Measurements from ENCODE around the gene EDN2.

Gene EDN2

DNA sequence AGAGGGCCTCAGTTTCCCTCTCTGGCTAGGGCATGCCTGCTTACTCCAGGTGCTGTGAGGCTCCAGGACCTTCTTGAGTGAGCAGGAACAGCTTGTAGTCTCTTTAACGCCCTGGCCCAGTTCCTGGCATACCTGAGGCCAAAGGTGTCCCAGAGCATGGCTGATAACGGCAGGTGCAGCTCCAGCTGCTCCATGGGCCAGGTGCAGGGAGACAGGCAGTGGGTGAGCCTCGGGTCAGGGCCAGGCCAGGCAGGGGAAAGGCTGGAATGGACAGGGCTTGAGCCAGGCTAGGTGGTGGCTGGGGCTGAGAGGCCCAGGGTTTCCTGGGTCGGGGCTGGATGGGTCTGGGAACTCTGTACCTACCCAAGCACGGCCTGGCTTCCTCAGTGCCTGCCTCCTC, 18.3 kb downstream of the EDN2 start:
- POLR2A ChIA-PET, result no interaction called here

DNA sequence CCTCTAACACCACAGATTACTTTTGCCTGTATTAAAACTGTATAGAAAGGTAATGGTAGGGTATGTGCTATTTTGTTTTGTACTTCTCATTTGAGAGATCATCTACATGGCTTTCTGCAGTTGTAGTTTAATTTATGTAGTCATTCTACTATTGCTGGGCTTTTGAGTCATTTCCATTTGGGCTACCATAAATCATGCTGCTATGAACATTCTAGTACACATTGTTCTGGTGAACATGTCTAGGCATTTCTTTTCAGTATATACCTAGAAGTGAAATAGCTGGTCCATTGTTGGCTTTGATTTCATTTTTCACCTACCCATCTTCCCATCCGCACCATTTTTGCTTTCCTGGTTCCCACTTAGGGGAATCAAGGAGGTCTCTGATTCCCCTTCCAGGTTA, 18.7 kb downstream of the EDN2 start:
- TF ChIP-seq, protein P1, sequence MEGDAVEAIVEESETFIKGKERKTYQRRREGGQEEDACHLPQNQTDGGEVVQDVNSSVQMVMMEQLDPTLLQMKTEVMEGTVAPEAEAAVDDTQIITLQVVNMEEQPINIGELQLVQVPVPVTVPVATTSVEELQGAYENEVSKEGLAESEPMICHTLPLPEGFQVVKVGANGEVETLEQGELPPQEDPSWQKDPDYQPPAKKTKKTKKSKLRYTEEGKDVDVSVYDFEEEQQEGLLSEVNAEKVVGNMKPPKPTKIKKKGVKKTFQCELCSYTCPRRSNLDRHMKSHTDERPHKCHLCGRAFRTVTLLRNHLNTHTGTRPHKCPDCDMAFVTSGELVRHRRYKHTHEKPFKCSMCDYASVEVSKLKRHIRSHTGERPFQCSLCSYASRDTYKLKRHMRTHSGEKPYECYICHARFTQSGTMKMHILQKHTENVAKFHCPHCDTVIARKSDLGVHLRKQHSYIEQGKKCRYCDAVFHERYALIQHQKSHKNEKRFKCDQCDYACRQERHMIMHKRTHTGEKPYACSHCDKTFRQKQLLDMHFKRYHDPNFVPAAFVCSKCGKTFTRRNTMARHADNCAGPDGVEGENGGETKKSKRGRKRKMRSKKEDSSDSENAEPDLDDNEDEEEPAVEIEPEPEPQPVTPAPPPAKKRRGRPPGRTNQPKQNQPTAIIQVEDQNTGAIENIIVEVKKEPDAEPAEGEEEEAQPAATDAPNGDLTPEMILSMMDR (IDR thresholded peaks at IDR 0.05; ENCODE audit: control extremely low read depth, extremely low read depth, low read depth, missing control alignments), result no peak
- ChIA-PET CTCF (interaction anchor here (1.3 to 1.9 kb wide), 3 partner anchors 10 to 33 kb away, joined by 3 to 6 read pairs (median 5); no protein-coding TSS in a partner anchor), POLR2A (no interaction called here)
- DNase-seq (ENCODE audit: extremely low spot score), result no peak

More for the DNA sequence above, 18.3 kb downstream of the EDN2 start:
- no peak for DNase-seq (ENCODE audit: extremely low spot score)
- CTCF ChIA-PET, result interaction anchor here (1.7 to 1.9 kb wide), 2 partner anchors 26 to 33 kb away, joined by 5 to 6 read pairs; no protein-coding TSS in a partner anchor
- TF ChIP-seq, protein P1 (IDR thresholded peaks at IDR 0.05; ENCODE audit: control extremely low read depth, extremely low read depth, low read depth, missing control alignments), result no peak

DNA sequence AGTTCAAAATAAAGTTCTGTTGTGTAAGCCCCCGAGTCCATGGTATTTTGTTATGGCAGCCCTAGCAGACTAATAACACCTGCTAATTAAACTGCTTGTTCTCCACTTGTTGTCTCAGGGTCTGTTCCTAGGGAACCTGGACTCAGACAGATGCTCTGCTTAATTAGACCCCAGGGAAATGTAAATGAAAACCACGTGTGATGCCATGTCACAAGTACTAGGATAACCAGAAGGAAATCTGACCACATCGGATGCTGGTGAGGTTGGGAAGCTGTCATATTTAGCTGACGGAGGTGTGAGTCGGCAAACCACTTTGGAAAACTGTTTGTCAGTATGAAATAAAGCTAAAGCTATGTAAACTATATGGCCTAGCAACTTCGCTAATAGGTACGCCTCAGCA, 19.6 kb downstream of the EDN2 start:
- TF ChIP-seq, protein P1 (IDR thresholded peaks at IDR 0.05; ENCODE audit: control extremely low read depth, extremely low read depth, low read depth, missing control alignments), result no peak
- no peak for DNase-seq (ENCODE audit: extremely low spot score)
- POLR2A ChIA-PET, result no interaction called here
- CTCF ChIA-PET, result interaction anchor here (1.3 kb wide), 1 partner anchor 9 kb away, joined by 3 read pairs; no protein-coding TSS in a partner anchor

DNA sequence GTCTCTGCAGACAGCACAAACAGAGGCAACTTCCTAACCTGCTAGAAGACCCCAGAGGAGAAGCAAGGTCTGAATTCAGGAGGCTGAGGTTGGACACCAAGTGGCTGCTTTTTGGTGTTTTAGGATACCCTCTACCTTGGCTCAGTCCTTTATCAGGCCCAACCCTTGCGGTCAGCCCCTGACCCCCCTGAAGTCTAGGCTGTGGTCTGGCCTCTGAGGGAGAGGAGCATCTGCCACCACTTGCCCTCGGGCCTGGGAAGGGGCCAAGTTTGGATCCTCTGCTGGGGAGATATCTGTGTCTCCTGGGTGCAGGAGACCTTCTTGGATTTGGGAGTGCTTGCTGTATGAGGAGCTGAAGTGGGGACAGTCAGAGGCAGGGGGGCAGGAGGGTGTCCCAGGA, 21.0 kb downstream of the EDN2 start:
- TF ChIP-seq, protein P1 (IDR thresholded peaks at IDR 0.05; ENCODE audit: control extremely low read depth, extremely low read depth, low read depth, missing control alignments), result no peak
- ChIA-PET POLR2A (no interaction called here), CTCF (interaction anchor here (0.9 kb wide), 1 partner anchor 151 kb away, joined by 3 read pairs; no protein-coding TSS in a partner anchor)
- no peak for DNase-seq (ENCODE audit: extremely low spot score)

DNA sequence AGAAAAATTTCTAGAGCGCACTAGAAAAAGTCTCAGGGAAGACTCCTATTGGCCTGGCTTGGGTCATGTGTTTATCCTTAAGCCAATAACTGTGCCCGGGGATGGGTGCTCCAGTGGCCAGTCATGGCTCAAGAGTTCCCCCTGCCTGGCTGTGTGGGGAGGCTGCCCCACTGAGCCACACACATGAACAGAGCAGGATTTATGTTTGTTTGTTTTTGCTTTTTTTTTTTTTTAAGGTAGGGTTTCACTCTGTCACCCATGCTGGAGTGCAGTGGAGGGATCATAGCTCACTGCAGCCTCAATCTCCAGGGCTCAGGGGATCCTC, 21.8 kb downstream of the EDN2 start:
- CTCF ChIA-PET, result no interaction called here
- TF ChIP-seq, protein P1 (IDR thresholded peaks at IDR 0.05; ENCODE audit: control extremely low read depth, extremely low read depth, low read depth, missing control alignments), result no peak
- no peak for DNase-seq (ENCODE audit: extremely low spot score)
- POLR2A ChIA-PET, result no interaction called here

DNA sequence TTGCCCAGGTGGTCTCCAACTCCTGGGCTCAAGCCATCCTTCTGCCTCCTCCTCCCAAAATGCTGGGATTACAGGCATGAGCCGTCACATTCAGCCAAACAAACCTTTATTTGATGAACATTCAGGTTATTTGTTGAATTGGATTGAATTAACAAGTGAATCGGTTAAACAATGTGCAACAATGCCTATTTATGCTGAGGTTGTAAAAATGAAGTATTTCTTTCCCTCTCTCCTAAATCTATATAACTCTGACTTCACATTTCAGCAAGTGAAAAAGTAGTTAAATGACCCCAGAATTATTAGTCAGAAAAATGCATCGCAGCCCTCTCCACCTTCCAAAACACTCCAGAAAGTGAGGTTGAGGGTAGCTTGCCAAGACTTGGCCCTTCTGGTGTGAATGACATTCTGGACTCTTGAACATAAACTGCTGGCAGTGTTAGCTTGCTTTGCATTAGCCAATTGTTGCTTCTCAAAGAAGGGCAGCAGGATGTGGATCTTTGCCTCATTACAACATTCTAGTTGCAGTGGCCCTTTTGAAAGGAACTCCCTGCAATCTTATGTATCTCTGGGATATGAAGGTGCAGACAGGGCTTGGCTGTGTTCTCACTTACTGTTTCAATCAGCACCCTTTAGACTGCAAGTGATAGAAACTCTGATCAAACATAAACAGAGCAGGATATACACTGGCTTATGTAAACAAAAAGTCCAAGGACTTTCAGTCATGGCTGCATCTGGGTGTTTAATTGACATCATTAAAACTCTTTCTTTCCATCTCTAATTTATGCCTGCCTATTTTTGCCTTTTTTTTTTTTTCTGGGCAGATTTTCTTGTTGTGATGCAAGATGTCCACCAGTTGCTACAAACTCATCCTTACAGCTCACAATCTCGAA, 22.4 kb downstream of the EDN2 start:
- ChIA-PET POLR2A (no interaction called here), CTCF (interaction anchor here (1.3 kb wide), 1 partner anchor 22 kb away, joined by 4 read pairs; the partner anchor contains the start of gene EDN2)
- TF ChIP-seq, protein P1 (IDR thresholded peaks at IDR 0.05; ENCODE audit: control extremely low read depth, extremely low read depth, low read depth, missing control alignments), result no peak
- no peak for DNase-seq (ENCODE audit: extremely low spot score)
